ENCODE results near the gene C4orf50.

DNA sequence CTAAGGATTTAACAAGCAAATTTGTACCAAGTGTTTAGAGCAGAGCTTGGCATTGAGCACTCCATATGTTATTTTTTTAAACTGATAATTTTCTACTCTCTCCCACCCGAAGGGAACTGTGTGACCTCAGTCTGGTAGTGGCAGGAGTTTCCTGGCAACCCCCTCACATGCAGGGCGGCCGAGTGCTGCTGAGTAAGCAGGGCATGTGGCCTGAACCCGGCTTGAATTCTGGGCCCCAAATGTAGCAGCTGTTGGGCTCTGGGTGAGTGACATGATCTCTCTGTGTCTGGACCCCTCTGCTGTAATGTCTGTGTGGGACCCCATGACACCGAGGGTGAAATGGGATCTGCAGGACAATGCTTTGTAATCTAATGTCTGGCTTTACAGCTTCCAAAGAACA is 13.6 kb upstream of the C4orf50 start:
- no peak for TF ChIP-seq ARNTL (CRISPR knock-in tag; IDR thresholded peaks at IDR 0.05; ENCODE audit: borderline replicate concordance, low read depth)
- TF ChIP-seq, protein P1, sequence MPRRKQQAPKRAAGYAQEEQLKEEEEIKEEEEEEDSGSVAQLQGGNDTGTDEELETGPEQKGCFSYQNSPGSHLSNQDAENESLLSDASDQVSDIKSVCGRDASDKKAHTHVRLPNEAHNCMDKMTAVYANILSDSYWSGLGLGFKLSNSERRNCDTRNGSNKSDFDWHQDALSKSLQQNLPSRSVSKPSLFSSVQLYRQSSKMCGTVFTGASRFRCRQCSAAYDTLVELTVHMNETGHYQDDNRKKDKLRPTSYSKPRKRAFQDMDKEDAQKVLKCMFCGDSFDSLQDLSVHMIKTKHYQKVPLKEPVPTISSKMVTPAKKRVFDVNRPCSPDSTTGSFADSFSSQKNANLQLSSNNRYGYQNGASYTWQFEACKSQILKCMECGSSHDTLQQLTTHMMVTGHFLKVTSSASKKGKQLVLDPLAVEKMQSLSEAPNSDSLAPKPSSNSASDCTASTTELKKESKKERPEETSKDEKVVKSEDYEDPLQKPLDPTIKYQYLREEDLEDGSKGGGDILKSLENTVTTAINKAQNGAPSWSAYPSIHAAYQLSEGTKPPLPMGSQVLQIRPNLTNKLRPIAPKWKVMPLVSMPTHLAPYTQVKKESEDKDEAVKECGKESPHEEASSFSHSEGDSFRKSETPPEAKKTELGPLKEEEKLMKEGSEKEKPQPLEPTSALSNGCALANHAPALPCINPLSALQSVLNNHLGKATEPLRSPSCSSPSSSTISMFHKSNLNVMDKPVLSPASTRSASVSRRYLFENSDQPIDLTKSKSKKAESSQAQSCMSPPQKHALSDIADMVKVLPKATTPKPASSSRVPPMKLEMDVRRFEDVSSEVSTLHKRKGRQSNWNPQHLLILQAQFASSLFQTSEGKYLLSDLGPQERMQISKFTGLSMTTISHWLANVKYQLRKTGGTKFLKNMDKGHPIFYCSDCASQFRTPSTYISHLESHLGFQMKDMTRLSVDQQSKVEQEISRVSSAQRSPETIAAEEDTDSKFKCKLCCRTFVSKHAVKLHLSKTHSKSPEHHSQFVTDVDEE (CRISPR knock-in tag; IDR thresholded peaks at IDR 0.05) = no peak
- TF ChIP-seq OSR1 (CRISPR knock-in tag; IDR thresholded peaks at IDR 0.05) = no peak
- no peak for TF ChIP-seq ZNF70 (CRISPR knock-in tag; IDR thresholded peaks at IDR 0.05)

All from SK-N-SH treated with all-trans-retinoic acid at 6 μM for 48 hours (cell line).